ENCODE measurements around the gene ERCC1.

ERCC1 gene

DNA sequence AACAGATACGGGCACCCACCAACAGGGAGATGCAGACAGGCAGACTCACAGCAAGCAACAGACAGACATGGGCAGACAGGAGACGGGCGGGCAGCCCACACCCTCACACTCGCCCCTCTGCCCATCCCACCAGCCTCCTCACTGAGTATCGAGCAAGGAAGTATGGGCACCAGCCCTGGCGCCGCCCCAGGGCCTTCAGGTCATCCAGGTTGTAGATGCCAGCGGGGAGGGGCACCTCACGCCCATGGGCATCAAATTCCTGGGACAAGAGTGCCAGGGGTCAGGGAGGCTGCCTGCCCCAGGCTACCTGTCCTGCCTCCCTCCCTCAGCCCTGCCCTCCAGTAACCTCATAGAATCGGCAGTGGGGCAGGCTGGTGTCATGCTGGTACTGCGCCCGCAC, 59.0 kb downstream of the ERCC1 start:
- DNase-seq (ENCODE audit: low spot score) = no peak

DNA sequence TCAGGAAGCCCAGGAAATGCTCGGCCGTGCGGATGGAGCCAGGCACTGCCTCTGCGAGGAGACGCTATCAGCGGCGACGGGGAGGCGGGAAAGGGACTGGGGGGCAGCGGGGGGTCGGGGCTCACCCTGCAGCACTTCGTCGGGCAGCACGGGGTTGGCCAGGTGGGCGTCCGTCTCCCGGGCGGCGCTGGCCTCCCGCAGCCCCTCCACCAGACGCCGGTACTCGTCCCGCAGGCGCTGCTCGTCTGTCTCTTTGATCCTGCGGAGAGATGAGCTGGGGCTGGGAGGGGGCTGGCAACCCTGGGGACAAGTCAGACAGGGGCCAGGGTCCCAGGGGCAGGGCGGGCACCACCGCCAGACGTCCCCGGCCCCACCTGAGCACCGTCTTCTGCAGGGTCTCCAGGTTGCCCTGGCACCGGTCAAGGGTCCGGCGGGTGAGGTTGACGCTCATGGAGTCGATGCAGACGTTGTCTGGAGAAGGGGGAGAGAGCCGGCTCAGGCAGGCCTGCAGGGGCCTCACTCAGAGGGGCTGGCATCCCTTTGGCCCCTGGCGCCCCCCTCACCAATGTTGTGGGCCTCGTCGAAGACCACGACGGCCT, 59.8 kb downstream of the ERCC1 start:
- DNase-seq (ENCODE audit: low spot score) = peak; percentile 21

DNA sequence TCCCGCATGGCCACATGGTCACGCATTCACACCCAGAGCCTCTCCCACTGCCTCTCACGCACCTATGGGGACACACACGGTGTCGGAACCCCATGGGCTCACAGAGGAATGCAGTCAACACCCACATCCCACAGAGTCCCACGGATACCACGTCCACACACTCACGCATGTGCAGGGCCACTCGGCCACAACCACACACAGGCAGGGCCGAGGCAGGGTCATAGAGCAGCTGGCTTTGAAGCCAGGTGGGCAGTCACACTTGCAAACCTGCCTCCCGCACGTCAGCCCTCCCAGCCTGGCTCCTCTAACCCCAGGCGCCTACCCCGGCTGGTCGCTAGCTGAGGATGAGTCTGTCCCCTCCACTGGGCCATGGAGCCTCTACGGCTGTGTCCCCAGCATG, 61.4 kb downstream of the ERCC1 start:
- DNase-seq (ENCODE audit: low spot score) = no peak

DNA sequence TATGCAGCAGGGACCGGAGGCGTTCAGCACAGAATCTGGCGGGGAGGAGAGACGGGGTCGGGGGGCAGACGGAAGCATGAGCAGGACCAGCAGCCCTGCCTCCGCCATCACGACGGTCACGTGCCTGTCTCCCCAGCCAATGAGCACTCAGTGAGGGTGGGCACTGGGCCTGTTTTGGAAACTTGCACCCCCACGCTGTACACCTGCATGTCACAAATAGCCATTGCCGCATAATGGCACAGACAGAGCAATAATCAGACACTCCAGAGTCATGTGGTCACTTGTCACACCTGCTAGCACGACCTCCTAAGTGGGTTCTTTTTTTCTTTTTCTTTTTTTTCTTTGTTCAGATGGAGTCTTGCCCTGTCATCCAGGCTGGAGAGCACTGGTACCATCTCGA, 62.1 kb downstream of the ERCC1 start:
- DNase-seq (ENCODE audit: low spot score) = no peak

DNA sequence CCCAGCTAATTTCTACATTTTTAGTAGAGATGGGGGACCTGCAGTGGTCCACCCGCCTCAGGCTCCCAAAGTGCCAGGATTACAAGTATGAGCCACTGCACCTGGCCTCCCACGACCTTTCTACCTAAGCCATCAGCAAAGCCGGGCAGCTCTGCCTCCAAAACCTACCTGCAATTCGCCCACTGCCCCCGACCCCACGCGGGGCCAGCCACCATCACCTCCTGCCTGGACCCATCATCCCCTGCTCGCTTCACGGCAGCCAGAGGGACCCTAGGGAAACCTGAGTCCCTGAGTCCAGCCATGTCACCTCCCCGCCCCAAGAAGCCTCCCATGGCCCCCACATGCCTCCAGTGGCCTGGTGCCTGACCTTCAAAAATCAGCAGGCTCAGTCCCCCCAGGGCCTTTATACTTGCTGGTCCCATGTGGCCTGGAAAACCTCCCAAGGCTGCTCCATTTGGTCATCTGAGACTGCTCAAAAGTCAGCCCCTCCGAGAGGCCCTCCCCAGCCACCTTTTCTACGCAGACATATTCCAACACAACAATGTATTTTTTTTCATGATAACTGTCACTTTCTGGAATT, 65.4 kb downstream of the ERCC1 start:
- peak; percentile 21 for DNase-seq (ENCODE audit: low spot score)

DNA sequence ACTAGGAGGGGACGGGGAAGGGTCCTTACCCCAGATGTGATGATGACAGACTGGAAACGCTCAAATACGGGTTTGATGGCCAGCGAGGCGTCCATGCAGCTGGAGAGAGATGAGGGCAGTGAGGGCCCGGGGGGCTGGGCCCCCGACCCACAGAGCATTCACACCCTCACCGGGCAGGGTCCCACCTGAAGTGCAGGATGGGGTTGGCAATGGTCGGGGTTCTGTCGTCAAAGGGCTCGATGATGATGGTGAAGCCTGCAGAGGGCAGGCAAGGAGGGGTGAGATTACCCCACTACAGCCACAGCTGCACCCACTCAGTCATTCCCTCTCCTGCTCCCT, 66.3 kb downstream of the ERCC1 start:
- peak; percentile 26 for DNase-seq (ENCODE audit: low spot score)
